Heart right ventricle (tissue), 16 donors: ENCODE data around the gene NF2. TPM values are rescaled to one million over a fixed set of nuclear protein-coding genes. Genes with fewer than 3 reads are reported as not detected.

Experiments used
- ATAC-seq, 8 donors: fragments of 200-7000 bp; cut with Tn5 transposase; one replicate each; pipeline ENCODE4 v1.9.1; 2020; ENCODE audit warnings: mild to moderate bottlenecking in 8 of 8, moderate library complexity in 8 of 8, moderate number of reproducible peaks in 1 of 8
- DNase-seq, 2 donors: peaks; one replicate each; pipeline ENCODE4 v3.0.0-alpha.2; 2020
- H3K27ac ChIP-seq, 10 donors: fragments of 200-600 bp; sonication (generic) in 2 of 10; one replicate each; pipeline versions ENCODE4 v1.5.0 to v1.8.0; 2020 to 2022; ENCODE audit warnings: mild to moderate bottlenecking in 3 of 10
- H3K27me3 ChIP-seq, 7 donors: fragments of 200-600 bp; one replicate each; pipeline ENCODE4 v1.8.0; 2021 to 2022; ENCODE audit warnings: mild to moderate bottlenecking in 2 of 7
- H3K36me3 ChIP-seq, 9 donors: fragments of 200-600 bp; sonication (generic) in 1 of 9; one replicate each; pipeline versions ENCODE4 v1.5.0 to v1.8.0; 2020 to 2022; ENCODE audit warnings: mild to moderate bottlenecking in 2 of 9
- H3K4me1 ChIP-seq, 9 donors: fragments of 200-600 bp; sonication (generic) in 1 of 9; one replicate each; pipeline versions ENCODE4 v1.5.0 to v1.8.0; 2020 to 2022; ENCODE audit warnings: mild to moderate bottlenecking in 4 of 9
- H3K4me3 ChIP-seq, 10 donors: fragments of 200-600 bp; sonication (generic) in 2 of 10; one replicate each; pipeline versions ENCODE4 v1.5.0 to v1.8.0; 2020 to 2022; ENCODE audit warnings: mild to moderate bottlenecking in 7 of 10, moderate library complexity in 2 of 10
- H3K9me3 ChIP-seq, 11 donors: fragments of 200-600 bp in 10 of 11; sonication (generic) in 2 of 11; one replicate each; pipeline versions ENCODE4 v1.5.0 to v1.8.0; 2013 to 2022; ENCODE audit warnings: mild to moderate bottlenecking in 2 of 11, control low read depth in 1 of 11, moderate library complexity in 1 of 11
- WGBS, 2 donors: extraction: QIAGEN DNeasy Blood & Tissue Kit; methylation state at CpG; one replicate each; pipeline ENCODE4 v1.1.7; 2013; ENCODE audit warnings: inconsistent platforms in 1 of 2; 5-methylcytosine and 5-hydroxymethylcytosine counted together
- intact Hi-C, 10 donors: fragments of 100-400 bp; cut with DNase I; formaldehyde crosslinking; loops; one replicate each; pipeline versions ENCODE4 v1.11.1 to v1.14.2; 2022
- polyA plus RNA-seq, 2 donors: library from polyadenylated mRNA; stranded (reverse); fragments of 200-250 nt; gene quantifications; one replicate each; pipeline ENCODE4 v1.2.3, GENCODE V29; 2013
- total RNA-seq, 10 donors: library from RNA; stranded (reverse); fragmentation: NEBNext Ultra II Directional in 3 of 10; extraction: Animal tissue kit (Norgen Biotek cat#: 25700) in 3 of 10; gene quantifications; one replicate each; pipeline versions ENCODE4 v1.2.1 to v1.2.4, GENCODE V29; 2021 to 2023
- TF ChIP-seq, protein P1 (sequence below), 9 donors: fragments of 200-600 bp; sonication (generic) in 2 of 9; IDR thresholded peaks; one replicate each; pipeline versions ENCODE4 v1.5.0 to v1.8.0; 2021 to 2022; ENCODE audit warnings: antibody characterized with exemption in 9 of 9, mild to moderate bottlenecking in 5 of 9, moderate library complexity in 1 of 9
- donor health status: Arrhythmogenic right ventricular cardiomyopathy.
- donor health status: ischemic (EF 13 %, LVEDD 7.1; RV severe dilation, severe dysfunction).
- donor health status: healthy with polysubstance abuse.
- donor health status: DM: no; HTN: yes; CAD: no.
- donor health status: DM: no; HTN: no; CAD: no.
- donor health status: ischemic (EF 25% LVEDD 6.9; RV normal size, moderate dysfunction).
- donor health status: ischemic (EF 25% LVEDD 5.7; RV mildly dilated, moderate dysfunction).
- donor health status: healthy.
- donor health status: DM: yes; HTN: yes; CAD: no.
- donor health status: Ischemic cardiomyopathy.
- donor health status: ischemic (EF 35%, LVEDD 5.7; RV mildly dilated, moderate dysfunction).
- donor health status: nonischemic (EF 11% LVEDD 7.7; RV severe dilation, severe dysfunction).
- donor health status: DM: yes; HTN: yes; CAD: no.
- donor health status: PGD.
- donor health status: ischemic (EF 29% LVEDD 5.4; RV normal size, mild dysfunction).
- donor health status: nonischemic (EF 23%, LVEDD 6.1; RV moderate dilation, normal function).

Gene NF2
- total and polyA plus RNA-seq, 12 donors, result 9.7 to 59.4 (median 43.8) TPM

DNA sequence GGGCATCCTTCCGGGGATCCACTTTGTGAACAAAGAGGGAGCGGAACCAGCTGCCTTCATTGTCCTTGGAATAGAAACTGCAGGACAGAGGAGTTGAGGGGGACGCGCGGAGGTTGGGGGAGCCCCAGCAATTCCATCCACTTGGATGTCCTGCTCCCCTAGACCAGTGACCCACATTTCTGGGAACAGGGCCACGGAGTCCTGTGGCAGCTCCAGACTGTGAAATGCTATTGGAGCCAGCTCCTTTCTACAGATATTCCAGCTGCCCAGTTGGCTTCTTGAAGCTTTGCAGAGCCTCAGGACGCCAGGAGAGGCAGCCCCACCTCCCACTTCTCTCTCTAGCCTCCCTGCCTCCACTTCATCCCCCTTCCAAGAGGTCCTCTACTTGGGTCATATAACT, 33.0 kb upstream of the NF2 start:
- Histone ChIP-seq H3K27me3 (no peaks in the 10 kb centered on the region), H3K36me3 (peaks cover 0 to 45% (median 0%) of the 10 kb centered on the region in 9 donors), H3K9me3 (no peaks in the 10 kb centered on the region), H3K4me3 (no peak overlapping the region), H3K27ac (no peak overlapping the region), H3K4me1 (no peaks in the 10 kb centered on the region)
- TF ChIP-seq, protein P1, sequence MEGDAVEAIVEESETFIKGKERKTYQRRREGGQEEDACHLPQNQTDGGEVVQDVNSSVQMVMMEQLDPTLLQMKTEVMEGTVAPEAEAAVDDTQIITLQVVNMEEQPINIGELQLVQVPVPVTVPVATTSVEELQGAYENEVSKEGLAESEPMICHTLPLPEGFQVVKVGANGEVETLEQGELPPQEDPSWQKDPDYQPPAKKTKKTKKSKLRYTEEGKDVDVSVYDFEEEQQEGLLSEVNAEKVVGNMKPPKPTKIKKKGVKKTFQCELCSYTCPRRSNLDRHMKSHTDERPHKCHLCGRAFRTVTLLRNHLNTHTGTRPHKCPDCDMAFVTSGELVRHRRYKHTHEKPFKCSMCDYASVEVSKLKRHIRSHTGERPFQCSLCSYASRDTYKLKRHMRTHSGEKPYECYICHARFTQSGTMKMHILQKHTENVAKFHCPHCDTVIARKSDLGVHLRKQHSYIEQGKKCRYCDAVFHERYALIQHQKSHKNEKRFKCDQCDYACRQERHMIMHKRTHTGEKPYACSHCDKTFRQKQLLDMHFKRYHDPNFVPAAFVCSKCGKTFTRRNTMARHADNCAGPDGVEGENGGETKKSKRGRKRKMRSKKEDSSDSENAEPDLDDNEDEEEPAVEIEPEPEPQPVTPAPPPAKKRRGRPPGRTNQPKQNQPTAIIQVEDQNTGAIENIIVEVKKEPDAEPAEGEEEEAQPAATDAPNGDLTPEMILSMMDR (IDR thresholded peaks at IDR 0.05), result no peak
- ATAC-seq, result peak in 1 of 8 donors; percentile 29
- WGBS, 2 donors, result 84 to 86% methylated on average over 7 of the region's 7 CpGs
- no peak for DNase-seq
- intact Hi-C loops, result no loop called here

DNA sequence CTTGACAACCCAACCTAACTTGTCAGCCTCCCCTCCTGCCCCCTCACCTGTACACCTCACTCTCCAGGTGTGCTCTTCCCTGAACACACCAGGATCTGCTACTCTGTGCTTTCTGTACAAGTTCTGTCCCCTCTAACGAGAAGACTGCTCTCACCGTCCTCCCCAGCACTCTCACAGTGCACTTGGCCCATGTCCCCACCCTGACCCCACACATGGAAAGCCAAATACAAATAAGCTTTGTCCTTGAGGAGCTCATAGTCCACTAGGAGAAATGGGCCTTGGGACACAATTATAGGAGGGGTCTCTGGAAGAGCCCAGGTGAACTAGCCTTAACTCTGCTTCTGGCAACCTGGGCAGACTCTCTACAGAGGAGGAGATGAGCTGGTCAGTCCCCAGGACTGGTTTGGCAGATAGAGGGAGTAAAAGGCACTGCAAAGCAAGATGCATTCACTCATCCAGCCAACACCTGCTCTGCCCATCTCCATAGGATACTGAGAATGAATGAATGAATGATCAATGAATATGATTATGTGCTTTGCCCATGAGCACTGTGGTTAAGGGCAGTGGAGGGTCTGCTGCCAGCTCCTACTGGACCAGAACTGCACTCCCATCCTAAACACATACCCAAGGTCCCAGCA, 32.4 kb upstream of the NF2 start:
- H3K4me3 ChIP-seq, result no peak overlapping the region
- H3K9me3 ChIP-seq, result no peaks in the 10 kb centered on the region
- TF ChIP-seq, protein P1 (IDR thresholded peaks at IDR 0.05), result no peak
- no peak overlapping the region for H3K27ac ChIP-seq
- no peaks in the 10 kb centered on the region for H3K27me3 ChIP-seq
- ATAC-seq, result no peak
- 95 to 100% methylated on average over 2 of the region's 2 CpGs for WGBS, 2 donors
- H3K4me1 ChIP-seq, result no peaks in the 10 kb centered on the region
- intact Hi-C loops, result no loop called here
- DNase-seq, result no peak
- H3K36me3 ChIP-seq, result peaks cover 0 to 39% (median 0%) of the 10 kb centered on the region in 9 donors

DNA sequence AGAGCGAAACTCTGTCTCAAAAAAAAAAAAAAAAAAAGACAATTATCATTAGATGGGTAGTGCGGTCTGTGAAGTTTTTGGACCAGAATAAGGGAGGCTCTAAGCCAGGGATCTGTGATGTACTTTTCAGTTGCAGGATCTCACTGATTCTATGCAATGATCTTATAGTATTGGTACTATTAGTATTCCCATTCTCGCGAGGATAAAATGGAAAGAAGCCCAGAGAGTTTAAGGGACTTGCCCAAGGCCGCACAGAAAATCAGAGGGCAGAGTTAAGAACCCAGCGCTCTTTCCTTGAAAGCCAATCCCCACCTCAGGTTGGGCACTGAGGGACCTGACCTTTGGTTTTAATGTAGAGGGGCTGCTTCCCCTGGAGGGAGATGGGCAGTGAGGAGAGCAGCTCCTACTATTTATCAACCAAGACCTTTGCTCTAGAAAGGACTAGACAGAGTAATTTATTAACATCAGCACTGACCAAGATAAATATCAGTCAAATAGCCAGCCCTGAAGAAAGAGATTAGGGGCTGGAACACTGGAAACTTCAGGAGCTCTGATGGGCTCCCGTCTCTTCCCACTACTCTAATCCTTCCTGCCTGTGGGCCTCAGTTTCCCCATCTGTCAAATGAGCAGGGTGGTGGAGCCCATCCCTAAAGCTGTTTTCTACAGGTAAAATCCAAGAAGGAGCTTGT, 28.5 kb upstream of the NF2 start:
- WGBS, 2 donors, result 95 to 97% methylated on average over 7 of the region's 7 CpGs
- H3K4me3 ChIP-seq, result no peak overlapping the region
- TF ChIP-seq, protein P1 (IDR thresholded peaks at IDR 0.05), result no peak
- no peak for DNase-seq
- H3K4me1 ChIP-seq, result no peaks in the 10 kb centered on the region
- H3K9me3 ChIP-seq, result no peaks in the 10 kb centered on the region
- ATAC-seq, result no peak
- H3K27ac ChIP-seq, result no peak overlapping the region
- intact Hi-C loops, result no loop called here
- H3K27me3 ChIP-seq, result no peaks in the 10 kb centered on the region
- peaks cover 0 to 6% (median 0%) of the 10 kb centered on the region in 9 donors for H3K36me3 ChIP-seq

DNA sequence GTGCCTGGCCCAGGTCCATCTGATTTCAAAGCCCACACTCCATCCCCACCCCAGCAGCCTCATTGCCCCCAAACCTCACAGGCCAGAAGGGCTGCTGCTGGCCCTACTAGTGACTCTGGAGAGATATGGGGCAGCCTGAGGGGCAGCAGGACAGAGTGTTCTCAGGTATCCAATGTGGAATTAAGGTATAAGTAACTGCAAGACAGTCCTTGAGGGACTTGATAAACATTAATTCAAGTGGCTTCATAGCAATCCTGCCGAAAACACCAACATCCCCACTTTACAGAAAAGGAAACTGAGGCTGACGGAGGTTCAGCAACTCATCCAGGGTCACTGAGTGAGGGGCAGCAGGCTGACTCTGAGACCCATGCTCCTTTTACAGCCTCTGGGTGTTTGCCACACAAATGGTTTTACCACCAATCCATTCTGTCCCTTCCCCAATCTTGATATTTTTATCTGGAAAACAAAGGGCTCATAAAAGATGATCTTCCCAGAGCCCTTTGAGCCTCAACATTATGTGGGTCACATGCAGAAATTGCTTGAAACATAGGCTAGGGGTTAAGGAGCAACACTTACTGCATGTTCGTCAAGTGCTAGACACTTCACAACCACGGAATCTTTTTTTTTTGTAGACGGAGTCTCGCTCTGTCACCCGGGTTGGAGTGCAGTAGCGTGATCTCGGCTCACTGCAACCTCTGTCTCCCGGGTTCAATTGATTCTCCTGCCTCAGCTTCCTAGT, 24.8 kb upstream of the NF2 start:
- H3K36me3 ChIP-seq, result no peaks in the 10 kb centered on the region
- 80 to 84% methylated on average over 10 of the region's 10 CpGs for whole genome bisulfite sequencing, 2 donors
- H3K27me3 ChIP-seq, result no peaks in the 10 kb centered on the region
- H3K27ac ChIP-seq, result no peak overlapping the region
- H3K4me1 ChIP-seq, result peaks cover 0 to 14% (median 4%) of the 10 kb centered on the region in 9 donors
- H3K9me3 ChIP-seq, result no peaks in the 10 kb centered on the region
- intact Hi-C loops, result no loop called here
- ATAC-seq, result no peak
- DNase-seq, result no peak
- H3K4me3 ChIP-seq, result no peak overlapping the region
- TF ChIP-seq, protein P1 (IDR thresholded peaks at IDR 0.05), result no peak
